SKM-1 (cell line): ENCODE measurements around the gene AQP10.
A peak's percentile ranks its signal among the peaks of the same experiment; 100 is the strongest.
"Not testable (repeated sequence)": the region's sequence is repeated elsewhere in the genome, so short reads cannot be mapped to it uniquely, and the experiment has no call there.

Source experiments
- DNase-seq: peaks from one replicate; lab custom pipeline; 2025; ENCODE audit not compliant: unreplicated experiment; lab: John Stamatoyannopoulos, UW

The AQP10 gene

DNA sequence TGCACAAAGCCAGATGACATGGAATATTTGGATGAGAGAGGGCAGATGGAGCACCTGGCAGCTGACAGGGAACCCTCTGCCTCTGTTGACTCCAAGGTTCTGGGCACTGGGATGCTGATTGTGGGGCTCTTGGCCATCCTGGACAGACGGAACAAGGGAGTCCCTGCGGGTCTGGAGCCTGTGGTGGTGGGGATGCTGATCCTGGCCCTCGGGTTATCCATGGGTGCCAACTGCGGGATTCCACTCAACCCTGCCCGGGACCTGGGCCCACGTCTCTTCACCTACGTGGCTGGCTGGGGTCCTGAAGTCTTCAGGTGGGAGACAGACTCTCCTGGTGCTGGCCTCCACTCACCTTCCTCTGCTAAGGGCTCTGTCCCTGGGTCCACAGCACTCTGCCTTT, 2.6 kb downstream of the AQP10 start:
- DNase-seq: no peak

DNA sequence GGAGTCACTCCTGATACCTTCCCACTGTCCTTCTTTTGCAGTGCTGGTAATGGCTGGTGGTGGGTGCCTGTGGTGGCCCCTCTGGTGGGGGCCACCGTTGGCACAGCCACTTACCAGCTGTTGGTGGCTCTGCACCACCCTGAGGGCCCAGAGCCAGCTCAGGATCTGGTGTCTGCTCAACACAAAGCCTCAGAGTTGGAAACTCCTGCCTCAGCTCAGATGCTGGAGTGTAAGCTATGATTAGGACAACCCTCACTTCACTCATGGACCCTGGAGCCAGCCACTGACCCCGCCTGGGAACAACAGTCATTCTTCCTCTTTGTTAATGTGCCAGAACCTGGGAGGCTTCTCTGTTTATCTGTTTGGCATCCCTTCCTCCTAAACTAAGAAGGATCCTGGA, 3.3 kb downstream of the AQP10 start:
- DNase-seq: no peak

DNA sequence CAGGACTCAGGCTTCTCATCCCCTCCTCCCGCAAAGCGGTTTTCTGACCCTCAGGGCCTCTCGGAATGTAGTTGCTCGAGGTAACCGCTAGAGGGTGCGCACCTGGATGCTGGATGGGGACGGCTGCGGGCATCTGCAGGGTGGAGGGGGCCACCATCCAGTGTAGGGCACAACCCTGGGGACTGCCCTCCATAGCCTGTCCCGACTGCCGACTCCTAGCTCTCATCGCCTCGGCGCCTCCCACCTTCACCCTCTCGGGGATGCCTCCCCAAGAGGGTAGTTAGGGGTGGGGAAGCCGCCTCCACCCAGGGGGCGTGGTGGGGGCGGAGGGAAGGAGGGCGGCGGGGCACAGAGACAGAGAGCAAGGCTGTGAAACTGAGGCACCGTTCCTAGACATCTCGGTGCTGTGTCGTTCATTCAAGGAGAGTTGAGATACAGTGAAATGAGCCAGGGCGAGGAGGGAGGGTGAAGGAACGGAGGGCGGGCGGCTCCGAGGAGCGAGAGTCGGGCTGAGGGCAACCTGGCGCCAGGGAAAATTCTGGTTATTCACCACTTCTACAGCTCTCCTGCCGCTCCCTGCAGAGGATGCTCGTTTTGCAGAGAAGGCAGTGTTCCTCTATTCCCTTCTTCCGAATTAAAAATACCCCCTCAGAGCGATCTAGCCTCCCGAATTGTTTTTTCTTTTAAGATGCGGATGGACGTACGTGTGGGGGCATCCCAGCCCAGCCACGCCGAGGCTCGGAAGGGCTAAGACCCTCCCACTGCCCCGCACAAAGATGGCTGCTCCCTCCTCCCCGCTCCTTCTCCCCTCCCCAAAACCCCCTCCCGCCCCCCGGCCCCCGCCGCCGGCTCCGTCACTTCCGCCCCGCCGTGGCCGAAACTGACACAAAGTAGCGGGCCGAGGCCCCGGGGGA, 4.0 kb downstream of the AQP10 start, which contains the start of gene ATP8B2:
ATP8B2 (plus strand) TSS at position 857 of the 914 bp plus-strand sequence. CDS start 2,617 bp downstream, outside the sequence.
- peak; percentile 76 for DNase-seq

DNA sequence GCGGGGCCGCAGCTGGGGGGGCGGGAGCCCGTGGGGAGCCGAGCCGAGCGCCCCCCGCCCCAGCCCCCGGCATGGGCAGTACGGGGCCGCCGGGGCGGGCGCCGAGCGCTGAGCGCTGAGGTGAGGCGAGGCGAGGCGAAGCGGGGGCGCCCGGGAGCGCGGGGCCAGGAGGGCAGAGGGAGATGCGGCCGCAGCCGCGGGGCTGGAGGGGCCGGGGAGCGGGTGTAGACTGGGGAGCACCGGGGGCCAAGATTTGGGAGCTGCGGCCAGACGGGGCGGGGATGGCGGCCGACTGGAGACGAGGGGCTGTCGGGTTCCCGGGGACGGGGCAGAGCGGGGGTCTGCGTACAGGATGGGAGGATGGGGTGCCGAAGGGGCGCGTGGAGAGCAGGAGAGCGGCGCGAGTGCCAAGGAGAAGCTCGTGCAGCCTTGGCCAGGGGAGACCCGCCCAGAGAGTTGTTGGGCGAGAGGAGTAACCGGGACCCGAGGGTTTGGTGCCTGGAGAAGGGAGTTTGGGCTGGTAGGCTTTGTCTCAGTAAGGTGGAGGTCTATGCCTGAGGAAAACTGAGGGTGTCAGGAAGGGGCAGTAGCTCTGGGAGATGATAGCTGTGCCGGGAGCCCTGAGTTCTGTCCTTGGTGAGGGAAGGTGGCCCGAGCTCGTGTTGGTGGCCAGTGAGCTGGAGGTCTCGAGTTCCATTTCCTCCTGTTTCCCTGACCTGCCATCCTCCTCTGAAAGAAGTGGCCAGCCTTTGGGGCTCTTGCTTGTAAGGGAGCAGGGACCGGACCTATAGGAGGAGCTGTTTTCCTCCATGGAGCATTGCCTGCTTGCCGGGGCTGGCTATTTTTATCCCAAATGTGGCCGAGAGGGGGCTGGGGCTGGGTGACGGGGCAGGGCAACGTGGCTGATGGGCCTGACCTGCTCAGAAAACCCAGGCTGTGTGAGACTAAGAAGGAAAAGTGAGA, 5.0 kb downstream of the AQP10 start:
- no peak for DNase-seq

DNA sequence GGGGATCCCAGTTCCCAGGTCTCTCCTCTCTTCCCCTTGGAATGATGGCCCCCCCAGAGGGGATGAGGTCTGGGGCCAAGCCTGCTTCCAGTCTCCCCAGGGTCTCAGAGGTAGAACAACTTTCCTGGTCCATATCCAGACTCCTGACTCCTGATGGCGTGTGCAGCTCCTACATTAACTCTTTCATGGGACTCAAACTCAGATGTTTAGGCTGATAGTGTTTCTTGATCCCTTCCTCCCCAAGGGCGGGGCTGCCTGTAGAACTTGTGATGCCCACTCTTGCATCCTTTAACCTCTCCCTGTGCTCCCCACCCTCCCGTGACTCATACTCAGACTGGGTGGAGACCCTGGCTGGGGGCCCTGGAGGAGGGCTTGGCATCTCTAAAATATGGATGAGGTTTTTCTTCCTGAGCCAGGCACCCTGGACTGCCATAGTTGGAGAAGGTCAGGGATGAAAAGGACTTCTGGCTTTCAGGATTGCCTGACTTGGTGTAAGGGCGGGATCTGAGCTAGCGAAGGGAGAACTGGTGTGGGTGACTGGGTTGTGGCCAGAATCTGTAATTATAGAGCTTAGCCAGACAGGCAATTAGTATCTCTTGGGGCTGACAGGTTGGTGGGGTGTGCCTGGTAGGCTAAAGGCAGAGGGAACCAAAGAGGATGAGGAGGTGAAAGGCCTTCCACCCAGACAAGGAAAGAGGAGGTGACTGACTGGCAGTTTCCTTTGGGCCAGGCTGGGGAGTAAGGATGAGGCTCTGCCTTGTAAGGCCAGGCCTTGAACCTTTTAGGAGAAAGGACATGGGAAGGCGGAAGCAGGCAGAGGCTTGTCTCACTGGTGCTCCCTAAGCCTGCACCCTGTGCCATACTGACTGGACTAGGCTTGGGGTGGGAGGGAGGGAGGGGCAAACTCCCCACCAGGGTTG, 5.9 kb downstream of the AQP10 start:
- no peak for DNase-seq

DNA sequence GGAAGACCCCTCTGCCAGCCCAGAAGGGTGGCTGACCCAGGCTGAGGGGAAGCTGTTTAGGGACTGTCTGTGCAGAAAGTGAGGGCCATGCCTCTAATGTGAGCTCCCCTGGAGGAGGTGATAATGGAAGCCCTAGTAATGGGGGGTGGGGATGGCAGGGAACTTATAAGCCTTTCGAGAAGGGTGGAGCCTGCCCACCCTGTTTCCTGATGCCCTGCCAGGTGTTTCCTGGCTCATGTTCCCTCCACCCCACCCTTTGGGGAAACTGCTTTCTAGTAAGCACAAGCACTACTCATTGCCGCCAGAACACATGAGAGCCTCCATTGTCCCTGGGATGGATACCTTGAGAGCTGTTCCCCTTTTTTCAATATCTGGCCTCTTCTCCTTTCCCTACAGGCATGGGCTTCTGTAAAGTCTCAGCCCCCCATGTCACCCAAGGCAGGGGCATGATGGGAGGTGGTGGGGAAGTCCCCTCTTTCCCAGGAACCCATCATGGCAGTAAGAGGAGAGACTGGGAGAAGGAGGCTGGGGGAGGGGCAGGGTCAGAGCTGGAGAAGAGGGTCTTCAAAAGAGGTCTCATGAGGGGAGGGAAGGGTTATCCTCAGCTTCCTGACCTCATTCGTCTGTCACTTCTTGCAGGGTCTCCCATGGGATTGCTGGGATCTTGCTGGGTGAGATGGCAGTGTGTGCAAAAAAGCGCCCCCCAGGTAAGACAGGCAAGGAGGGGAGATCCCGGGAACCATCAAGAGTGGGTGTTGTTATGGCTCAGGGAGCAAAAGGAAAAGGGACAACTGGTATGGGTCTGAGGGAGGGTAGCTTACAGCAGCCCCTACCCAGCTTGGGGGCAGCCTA, 6.8 kb downstream of the AQP10 start:
- DNase-seq: no peak

DNA sequence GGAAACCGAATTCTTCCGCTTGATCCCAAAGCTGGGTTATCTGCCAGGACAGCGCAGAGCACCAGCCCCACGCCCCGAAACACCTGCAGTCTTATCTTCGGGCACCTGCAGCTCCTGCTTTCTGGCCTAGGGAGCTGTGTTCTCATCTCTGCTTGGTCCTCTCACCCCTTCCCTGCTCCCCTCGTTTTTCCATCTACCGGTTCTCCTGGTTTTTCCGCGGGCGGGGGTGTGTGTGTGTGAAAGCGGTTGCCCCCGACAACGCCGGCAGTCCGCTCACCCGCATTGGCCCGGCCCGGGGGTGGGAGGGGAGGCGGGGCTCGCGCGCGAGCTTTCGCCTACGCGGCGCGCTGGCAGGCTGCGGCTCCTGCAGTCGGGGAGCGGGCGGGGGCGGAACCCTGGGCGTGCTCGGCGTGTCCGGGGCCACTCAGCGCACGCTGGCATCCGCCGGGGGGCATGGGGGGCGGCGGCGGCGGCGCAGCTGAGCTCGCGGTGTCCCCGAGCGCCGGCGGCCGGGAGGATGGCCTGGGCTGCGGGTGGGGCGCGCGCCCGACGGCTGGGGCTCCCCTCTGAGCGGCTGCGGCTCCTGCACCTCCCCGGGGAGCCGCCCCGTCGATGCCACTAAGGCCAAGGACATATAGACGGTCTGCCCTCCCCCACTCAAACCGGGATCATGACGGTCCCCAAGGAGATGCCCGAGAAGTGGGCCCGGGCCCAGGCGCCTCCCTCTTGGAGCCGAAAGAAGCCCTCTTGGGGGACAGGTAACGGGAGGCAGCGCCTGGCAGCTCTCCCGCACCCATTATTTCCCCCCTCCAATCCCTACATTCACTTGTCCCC, 7.6 kb downstream of the AQP10 start:
- DNase-seq: no peak

DNA sequence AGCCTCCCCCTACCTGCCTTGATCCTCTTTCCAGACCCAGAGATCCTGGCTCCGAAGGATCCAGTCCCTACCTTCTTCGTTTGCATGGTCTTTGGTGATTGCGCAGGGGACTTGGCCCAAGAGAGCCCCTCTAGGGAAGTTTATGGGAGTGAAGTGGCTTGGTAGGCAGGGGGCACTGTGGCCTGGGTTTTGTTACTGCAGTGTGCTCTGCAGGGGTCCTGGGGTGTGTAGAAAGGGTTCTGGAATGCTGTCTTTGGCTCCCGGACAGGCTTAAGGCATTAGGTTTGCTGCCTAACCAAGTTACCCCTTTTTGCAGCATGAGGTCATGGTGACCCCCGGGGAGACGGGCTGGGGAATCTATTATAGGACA, 8.2 kb downstream of the AQP10 start:
- DNase-seq: no peak

DNA sequence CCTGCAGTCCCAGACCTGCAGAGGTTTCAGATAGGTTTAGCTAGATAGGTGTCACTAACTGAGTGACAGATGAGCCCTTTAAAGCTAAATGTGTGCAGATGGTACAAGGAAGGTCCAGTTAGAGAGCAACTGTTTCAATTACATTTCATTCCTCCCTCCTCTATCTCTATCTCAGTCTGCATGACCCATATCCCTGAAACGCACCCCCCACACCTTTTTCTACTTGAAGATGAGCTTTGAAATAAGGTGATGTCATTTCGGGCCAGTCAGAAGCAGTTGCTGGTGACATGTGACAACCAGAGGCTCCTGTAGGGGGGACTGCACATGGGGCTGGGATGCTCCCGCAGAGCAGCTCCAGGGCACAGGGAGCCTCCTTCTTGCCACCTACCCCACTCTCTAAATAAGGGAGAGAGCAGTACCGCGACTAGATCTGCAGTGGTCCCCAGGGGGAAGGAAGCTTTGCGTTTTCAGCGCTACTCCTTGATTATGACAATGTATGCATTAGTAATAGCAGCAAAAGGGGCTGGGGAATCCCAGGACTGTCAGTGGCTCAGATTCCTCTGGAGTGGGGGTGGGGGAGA, 8.7 kb downstream of the AQP10 start:
- DNase-seq: no peak

DNA sequence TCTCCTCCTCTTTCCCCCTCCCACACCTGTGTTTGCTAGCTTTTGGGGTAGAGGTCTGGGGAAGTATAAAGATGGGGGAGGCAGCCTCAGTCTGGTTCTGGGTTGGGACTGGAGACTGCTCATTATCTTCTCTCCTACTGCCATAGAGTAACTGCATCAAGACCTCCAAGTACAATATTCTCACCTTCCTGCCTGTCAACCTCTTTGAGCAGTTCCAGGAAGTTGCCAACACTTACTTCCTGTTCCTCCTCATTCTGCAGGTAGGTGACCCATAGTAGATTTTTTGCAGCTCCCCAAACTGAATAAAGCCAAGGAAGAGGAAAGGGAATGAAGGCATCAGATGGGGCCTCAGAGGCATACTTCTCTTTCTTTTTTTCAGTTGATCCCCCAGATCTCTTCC, 9.8 kb downstream of the AQP10 start:
- DNase-seq: no peak

DNA sequence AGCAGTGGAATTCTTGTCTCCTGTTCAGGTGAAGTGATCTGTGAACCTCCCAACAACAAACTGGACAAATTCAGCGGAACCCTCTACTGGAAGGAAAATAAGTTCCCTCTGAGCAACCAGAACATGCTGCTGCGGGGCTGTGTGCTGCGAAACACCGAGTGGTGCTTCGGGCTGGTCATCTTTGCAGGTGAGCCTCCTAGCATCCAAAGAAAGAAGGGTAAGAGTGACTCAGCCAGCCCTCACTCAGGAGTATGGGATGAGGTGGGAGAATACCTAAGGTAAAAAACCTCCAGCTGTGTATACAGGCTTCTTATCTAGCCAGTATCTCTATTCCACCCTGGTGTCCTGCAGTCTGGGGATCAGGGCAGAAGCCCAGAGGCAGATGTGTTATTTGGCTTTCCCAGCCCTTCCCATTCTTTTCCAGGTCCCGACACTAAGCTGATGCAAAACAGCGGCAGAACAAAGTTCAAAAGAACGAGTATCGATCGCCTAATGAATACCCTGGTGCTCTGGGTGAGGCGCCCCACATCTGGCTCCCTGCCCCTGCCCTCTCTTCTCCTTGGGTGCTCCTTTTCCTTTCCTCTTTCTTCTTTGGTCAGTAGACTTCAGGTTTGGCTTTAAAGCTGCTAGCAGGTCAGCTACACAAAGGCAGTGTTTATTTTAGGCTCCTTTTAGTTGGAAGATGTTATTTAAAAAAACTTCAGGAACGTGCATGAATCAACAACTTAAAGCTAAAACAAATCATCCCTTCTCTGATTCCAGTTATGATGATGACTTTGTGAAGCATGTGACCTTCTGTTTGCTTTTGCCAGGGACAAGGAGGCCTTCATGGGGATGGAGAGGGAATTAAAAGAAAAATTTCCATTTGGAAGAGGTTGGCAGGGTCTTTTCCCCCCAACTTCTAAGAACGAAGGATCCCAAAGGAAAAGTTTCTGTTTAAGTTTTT, 13.5 kb downstream of the AQP10 start:
- DNase-seq: no peak

DNA sequence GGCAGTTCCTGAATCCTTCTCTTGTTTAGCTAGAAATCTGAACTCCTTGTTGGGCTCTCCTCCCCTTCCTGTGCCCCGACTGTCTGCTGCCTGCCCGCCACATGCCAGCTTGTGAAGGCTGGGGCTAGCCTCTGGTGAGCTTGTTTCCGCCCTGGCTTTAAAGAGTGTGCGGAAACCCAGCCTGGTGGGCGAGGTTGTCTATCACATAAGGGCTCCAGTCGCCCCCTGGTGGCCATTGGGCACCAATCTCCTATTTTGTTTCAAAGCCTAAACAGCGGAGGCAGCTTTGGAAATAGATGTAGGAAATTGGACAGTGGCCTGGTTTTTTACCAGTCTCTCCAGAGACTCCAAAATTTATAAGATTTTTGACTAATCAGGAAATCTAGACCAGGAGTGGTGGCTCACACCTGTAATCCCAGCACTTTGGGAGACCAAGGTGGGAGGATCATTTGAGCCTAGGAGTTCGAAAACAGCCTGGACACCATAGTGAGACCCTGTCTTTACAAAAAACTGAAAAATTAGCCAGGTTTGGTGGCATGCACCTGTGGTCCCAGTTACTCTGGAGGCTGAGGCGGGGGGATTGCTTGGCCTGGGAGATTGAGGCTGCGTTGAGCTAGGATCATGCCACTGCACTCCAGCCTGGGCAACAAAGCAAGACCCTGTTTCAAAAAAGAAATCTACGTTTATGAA, 14.3 kb downstream of the AQP10 start:
- peak; percentile 70 for DNase-seq

DNA sequence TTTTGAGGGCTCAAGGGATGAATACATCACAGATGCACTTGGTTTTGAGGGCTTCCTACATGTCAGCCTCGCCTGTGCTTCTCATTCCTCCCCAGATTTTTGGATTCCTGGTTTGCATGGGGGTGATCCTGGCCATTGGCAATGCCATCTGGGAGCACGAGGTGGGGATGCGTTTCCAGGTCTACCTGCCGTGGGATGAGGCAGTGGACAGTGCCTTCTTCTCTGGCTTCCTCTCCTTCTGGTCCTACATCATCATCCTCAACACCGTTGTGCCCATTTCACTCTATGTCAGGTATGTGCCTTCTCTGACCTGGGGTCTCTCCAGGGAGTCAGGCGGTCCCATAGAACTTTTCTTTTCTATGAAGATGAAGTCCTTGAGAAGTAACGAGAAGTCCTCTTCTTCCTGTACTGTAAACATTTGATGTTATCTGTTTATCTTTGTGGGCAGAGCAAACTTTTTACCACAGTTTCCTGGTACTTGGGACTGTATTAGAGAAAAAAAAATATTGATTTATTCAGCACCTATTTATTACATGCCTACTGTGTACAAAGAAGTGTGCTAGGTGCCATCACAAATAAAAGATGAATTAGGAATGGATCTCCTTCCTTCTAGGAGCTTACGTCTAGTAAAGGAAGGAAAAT, 16.5 kb downstream of the AQP10 start:
- no peak for DNase-seq

DNA sequence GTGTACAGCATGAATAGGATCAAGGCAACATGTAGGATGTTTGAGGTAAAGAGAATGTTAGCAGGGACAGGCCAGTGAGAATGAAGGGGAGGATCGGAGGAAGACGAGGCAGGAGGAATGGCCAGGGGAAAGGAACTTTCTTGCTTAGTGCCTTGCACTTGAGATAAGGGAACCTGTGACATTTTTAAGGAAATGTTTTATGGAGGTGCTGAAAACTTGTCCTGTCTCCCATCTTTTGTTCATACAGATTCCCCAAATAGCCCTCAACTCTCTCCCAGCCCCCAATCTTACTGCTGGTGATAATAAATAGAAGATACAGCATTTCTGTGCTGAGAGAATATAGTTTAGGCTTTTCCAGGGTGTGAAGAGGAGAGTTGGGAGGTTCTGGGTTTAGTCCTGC, 18.0 kb downstream of the AQP10 start:
- no peak for DNase-seq

DNA sequence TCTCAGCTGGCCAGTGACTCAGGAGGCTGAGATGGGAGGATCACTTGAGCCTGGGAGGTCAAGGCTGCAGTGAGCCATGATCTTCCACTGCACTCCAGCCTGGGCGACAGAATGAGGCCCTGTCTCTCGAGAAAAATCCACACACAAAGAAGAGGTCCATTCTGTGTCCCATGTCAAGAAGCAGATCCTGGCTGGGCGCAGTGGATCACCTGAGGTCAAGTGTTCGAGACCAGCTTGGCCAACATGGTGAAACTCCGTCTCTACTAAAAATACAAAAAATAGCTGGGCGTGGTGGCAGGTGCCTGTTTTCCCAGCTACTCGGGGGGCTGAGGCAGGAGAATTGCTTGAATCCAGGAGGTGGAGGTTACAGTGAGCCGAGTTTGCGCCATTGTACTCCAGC, 20.5 kb downstream of the AQP10 start:
- DNase-seq: not testable (repeated sequence)

DNA sequence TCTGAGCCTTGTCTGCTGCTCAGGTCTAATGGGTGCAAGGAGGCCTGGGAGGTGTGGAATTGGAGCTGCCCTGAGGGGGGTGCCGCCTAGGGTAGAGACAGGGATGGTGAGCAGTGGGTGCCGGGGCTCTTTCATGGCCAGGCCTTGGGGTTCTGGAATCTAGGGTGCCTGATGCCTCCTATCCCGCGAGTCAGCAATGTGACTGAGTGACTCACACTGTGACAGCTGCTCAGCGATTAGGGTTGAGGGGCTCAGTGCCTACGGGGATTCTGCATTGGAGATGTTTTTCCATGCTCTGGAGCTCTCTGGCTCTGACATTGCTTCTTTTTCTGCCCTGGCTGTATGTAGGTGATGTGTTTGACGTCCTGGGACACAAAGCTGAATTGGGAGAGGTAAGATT, 21.2 kb downstream of the AQP10 start:
- DNase-seq: no peak
